Mesothelial cell of epicardium (in vitro differentiated cells): ENCODE measurements around the gene ATP8B1. TPM values are rescaled to one million over a fixed set of nuclear protein-coding genes. Genes with fewer than 3 reads are reported as not detected.

Source experiments
- DNase-seq, 2 experiments: peaks; one replicate each; pipeline ENCODE4 v3.0.0; 2021; ENCODE audit warnings: low spot score in 2 of 2; ENCODE audit not compliant: unreplicated experiment in 2 of 2
- H3K27ac Mint-ChIP-seq: 2 replicates; pipeline ENCODE4 v1.8.0; 2021; ENCODE audit warnings: mixed read lengths
- H3K27me3 Mint-ChIP-seq: 2 replicates; pipeline ENCODE4 v1.8.0; 2021; ENCODE audit warnings: low read depth, mixed read lengths
- H3K36me3 Mint-ChIP-seq: 2 replicates; pipeline ENCODE4 v1.8.0; 2021; ENCODE audit warnings: mixed read lengths
- H3K4me1 Mint-ChIP-seq: 2 replicates; pipeline ENCODE4 v1.8.0; 2021; ENCODE audit warnings: mixed read lengths
- H3K4me3 Mint-ChIP-seq: 2 replicates; pipeline ENCODE4 v1.8.0; 2021; ENCODE audit warnings: mild to moderate bottlenecking, moderate library complexity, mixed read lengths
- H3K9me3 Mint-ChIP-seq: 2 replicates; pipeline ENCODE4 v1.8.0; 2021; ENCODE audit warnings: mixed read lengths
- total RNA-seq: library from RNA; stranded (reverse); gene quantifications from 3 replicates; pipeline ENCODE4 v1.2.1, GENCODE V29; 2021
- TF ChIP-seq, protein P1 (sequence below): fragments of 200-600 bp; sonication (generic); IDR thresholded peaks from one replicate; pipeline ENCODE4 v1.5.0; 2021; ENCODE audit warnings: antibody characterized with exemption; ENCODE audit not compliant: unreplicated experiment

Gene ATP8B1
- total RNA-seq, 1 donor from 2014 or later: 14.1 TPM

- TF ChIP-seq, protein P1, sequence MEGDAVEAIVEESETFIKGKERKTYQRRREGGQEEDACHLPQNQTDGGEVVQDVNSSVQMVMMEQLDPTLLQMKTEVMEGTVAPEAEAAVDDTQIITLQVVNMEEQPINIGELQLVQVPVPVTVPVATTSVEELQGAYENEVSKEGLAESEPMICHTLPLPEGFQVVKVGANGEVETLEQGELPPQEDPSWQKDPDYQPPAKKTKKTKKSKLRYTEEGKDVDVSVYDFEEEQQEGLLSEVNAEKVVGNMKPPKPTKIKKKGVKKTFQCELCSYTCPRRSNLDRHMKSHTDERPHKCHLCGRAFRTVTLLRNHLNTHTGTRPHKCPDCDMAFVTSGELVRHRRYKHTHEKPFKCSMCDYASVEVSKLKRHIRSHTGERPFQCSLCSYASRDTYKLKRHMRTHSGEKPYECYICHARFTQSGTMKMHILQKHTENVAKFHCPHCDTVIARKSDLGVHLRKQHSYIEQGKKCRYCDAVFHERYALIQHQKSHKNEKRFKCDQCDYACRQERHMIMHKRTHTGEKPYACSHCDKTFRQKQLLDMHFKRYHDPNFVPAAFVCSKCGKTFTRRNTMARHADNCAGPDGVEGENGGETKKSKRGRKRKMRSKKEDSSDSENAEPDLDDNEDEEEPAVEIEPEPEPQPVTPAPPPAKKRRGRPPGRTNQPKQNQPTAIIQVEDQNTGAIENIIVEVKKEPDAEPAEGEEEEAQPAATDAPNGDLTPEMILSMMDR: no peak
- H3K36me3 Mint-ChIP-seq: peaks cover 3% of the 10 kb centered on the region
- DNase-seq: no peak
- H3K27ac Mint-ChIP-seq: no peak overlapping the region
- no peaks in the 10 kb centered on the region for H3K9me3 Mint-ChIP-seq
- no peaks in the 10 kb centered on the region for H3K27me3 Mint-ChIP-seq
- H3K4me3 Mint-ChIP-seq: no peak overlapping the region
- peaks cover 40% of the 10 kb centered on the region for H3K4me1 Mint-ChIP-seq
These were observed 11.9 kb downstream of the ATP8B1 start for GRCh38 chr18:57791192-57791591.

DNA sequence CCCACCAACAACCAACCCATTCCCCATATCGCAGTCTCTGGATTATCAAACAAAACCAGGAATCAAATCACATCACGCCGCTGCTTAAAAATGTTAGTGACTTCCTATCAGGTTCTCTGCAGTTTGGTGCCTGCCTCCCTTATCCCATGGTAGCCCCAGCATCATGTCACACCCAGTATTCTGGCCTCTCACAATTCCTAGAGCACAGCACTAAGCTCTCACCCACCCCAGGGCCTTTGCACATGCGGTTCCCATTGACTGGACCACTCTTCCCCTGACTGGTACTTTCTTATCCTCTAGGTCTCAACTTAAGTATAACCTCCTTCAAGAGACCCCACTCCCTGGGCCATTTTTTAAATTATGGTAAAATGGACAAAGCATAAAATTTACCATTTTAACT, 12.8 kb downstream of the ATP8B1 start:
- Mint-ChIP-seq H3K9me3 (no peaks in the 10 kb centered on the region), H3K4me3 (no peak overlapping the region), H3K36me3 (no peaks in the 10 kb centered on the region), H3K27me3 (no peaks in the 10 kb centered on the region), H3K4me1 (peaks cover 46% of the 10 kb centered on the region), H3K27ac (peak overlapping the region; percentile 37)
- TF ChIP-seq, protein P1: no peak
- no peak for DNase-seq

DNA sequence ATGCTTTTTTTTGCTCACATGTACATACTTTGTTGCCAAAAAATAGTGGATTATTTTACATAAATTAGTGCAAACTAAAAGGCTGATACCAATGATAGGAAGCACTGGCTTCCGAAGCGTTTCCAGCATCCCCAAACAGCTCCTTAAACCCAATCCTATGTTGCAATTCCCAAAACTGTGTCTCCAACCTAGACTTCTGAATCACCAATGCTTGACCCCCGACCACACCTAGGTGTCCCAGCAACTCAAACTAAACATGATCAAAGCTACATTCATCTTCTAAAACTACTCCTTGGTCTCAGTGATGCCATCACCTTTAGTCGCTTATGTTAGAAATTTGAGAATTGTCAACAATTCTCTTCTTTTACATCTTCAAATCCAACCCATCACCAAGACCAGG, 13.4 kb downstream of the ATP8B1 start:
- Mint-ChIP-seq H3K4me3 (no peak overlapping the region), H3K27me3 (no peaks in the 10 kb centered on the region)
- no peak for DNase-seq

DNA sequence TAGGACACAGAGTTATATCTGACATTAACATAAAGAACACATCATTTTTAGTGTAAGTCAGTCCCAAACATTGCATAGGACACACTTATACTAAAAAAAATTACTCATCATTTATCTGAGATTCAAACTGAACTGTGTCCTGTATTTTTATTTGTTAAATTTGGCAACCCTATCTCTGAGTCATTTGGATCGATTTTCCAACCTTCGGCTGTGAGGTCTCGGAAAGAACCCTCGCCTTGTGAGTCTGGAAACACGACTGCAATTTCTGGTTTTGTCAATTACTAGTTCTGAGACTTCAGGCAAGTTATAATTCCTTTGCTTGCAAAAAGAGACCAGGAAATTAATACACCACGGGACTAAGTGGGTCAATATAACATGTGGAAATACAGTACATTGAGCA, 14.0 kb downstream of the ATP8B1 start:
- peak overlapping the region; percentile 91 for H3K27ac Mint-ChIP-seq
- H3K9me3 Mint-ChIP-seq: no peaks in the 10 kb centered on the region
- H3K27me3 Mint-ChIP-seq: no peaks in the 10 kb centered on the region
- no peak for DNase-seq
- H3K4me3 Mint-ChIP-seq: no peak overlapping the region
- TF ChIP-seq, protein P1: no peak
- H3K36me3 Mint-ChIP-seq: no peaks in the 10 kb centered on the region
- peaks cover 58% of the 10 kb centered on the region for H3K4me1 Mint-ChIP-seq

More for the DNA sequence above, 13.4 kb downstream of the ATP8B1 start:
- Mint-ChIP-seq H3K9me3 (no peaks in the 10 kb centered on the region), H3K4me1 (peaks cover 51% of the 10 kb centered on the region), H3K27ac (peak overlapping the region; percentile 91), H3K36me3 (no peaks in the 10 kb centered on the region)
- TF ChIP-seq, protein P1: no peak

DNA sequence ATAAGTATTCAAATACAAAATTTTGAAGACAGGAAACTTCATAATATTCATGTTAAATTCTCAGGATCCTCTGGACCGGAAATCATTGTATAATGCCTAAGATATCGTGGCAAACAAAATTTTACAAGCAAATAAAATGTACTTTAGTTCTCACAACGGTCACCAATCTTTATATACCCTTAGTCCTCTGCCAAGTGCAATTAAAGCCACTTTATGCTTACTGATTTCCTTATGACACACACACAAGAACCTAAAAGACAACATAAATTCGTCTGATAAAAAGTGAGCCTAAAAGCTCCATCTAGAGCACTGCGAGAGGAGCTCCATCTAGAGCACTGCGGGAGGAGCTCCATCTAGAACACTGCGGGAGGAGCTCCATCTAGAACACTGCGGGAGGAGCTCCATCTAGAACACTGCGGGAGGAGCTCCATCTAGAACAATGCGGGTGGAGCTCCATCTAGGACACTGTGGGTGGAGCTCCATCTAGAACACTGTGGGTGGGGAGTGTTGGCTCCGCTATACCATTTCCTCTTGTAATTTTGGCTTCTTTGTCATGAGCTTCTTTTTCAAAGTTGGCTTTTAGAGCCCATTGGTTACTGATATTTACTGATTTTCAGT, 15.9 kb downstream of the ATP8B1 start:
- Mint-ChIP-seq H3K27ac (peak overlapping the region; percentile 57), H3K27me3 (no peaks in the 10 kb centered on the region), H3K9me3 (no peaks in the 10 kb centered on the region), H3K4me1 (peaks cover 59% of the 10 kb centered on the region), H3K36me3 (no peaks in the 10 kb centered on the region), H3K4me3 (no peak overlapping the region)
- TF ChIP-seq, protein P1: no peak
- no peak for DNase-seq
